IPS-NIHi7 (cell line): ENCODE data around the gene OR1B1.
"Not testable (repeated sequence)": the region's sequence is repeated elsewhere in the genome, so short reads cannot be mapped to it uniquely, and the experiment has no call there.

Source experiments
- DNase-seq: peaks from one replicate; pipeline ENCODE4 v3.0.0; 2012; ENCODE audit warnings: mixed read lengths; ENCODE audit errors: extremely low spot score

OR1B1 gene

DNA sequence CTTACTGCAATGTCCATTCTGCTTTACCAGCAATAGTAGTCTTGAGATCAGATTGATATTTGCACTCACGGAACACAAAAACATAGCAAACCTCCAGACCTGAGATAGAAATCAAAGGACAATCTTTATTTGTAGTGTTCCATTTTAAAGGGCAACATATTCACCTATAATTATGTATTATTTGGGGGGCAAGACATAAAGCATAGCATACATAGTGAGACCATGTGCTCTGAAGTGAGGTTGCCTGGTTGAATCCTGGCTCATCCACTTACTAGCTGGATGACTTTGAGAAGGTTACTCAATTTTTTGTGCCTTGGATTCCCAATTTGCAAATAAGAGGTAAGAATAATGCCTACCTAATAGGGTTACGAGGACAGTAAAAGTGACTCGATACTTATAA, at the start of gene OR1B1:
OR1B1 (minus strand) TSS at position 101 of the 400 bp plus-strand sequence.
- no peak for DNase-seq

- no peak for DNase-seq
Observed at GRCh38 chr9:122695696-122696095, 38.3 kb upstream of the OR1B1 start.

GRCh38 chr9:122684851-122685250, 27.4 kb upstream of the OR1B1 start:
- no peak for DNase-seq

GRCh38 chr9:122672481-122672880, 15.1 kb upstream of the OR1B1 start:
- no peak for DNase-seq

GRCh38 chr9:122661416-122661815, 4.0 kb upstream of the OR1B1 start, which contains the start of gene OR1L1:
TSS of gene OR1L1 (plus strand) at chr9:122661716. CDS start at chr9:122661716, 0 bp downstream.
- DNase-seq, result no peak

- no peak for DNase-seq
Observed at GRCh38 chr9:122656378-122656777, 1.0 kb downstream of the OR1B1 start.

GRCh38 chr9:122642226-122642625, 15.2 kb downstream of the OR1B1 start:
- no peak for DNase-seq

- no peak for DNase-seq
Observed at GRCh38 chr9:122619996-122620395, 37.4 kb downstream of the OR1B1 start.

GRCh38 chr9:122614362-122614761, 43.1 kb downstream of the OR1B1 start, which contains the start of gene OR1Q1:
TSS of gene OR1Q1 (plus strand) at chr9:122614738. CDS start at chr9:122614738, 0 bp downstream.
- no peak for DNase-seq

GRCh38 chr9:122609804-122610203, 47.6 kb downstream of the OR1B1 start:
- DNase-seq, result no peak

DNA sequence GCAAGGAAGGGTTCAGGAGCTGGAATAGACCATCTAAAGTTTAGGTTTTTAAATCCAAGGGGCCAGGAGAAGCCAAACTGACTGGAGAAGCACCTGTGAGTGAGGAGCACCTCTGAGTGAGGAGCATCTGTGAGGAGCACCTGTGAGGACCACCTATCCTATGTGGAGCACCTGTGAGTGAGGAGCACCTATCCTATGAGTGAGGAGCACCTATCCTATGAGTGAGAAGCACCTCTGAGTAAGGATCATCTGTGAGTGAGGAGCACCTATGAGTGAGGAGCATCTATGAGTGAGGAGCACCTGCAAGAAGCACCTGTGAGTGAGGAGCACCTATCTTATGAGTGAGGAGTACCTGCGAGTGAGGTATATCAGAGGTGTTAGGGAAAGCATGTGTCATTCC, 50.8 kb downstream of the OR1B1 start:
- no peak for DNase-seq

- no peak for DNase-seq
Observed at GRCh38 chr9:122605691-122606090, 51.7 kb downstream of the OR1B1 start.

GRCh38 chr9:122583284-122583683, 74.1 kb downstream of the OR1B1 start, which contains the start of gene OR1L8:
TSS of gene OR1L8 (minus strand) at chr9:122583384. CDS start at chr9:122568477, 14,907 bp downstream.
- not testable (repeated sequence) for DNase-seq

GRCh38 chr9:122580360-122580759, 77.1 kb downstream of the OR1B1 start:
- no peak for DNase-seq

DNA sequence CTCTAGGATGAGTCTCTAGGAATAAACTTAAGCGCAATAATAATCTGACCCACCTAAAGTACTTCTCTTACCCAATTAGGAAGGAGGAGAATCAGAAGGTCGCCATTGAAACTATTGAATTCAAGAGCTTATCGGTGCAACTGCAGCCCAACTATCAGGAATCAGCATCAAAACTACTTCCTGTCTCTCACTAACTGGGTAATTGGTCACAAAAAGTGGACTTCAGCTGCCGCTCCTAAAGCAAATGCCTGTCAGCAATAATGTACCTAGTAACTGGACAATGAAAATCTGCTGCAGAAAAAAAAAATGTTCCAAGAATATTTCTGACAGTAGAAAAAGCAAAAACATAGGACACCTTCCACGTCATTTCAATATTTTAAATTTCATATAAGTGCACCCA, 77.6 kb downstream of the OR1B1 start:
- no peak for DNase-seq
